Coronary artery (tissue), 2 donors: ENCODE measurements around the gene APRT.

Source experiments
- DNase-seq: peaks from one replicate; pipeline ENCODE4 v3.0.0-alpha.2; 2017; ENCODE audit warnings: low spot score
- H3K27ac ChIP-seq, 2 donors: fragments of 200-600 bp; sonication (generic); one replicate each; pipeline ENCODE4 v1.5.1; 2016 to 2019
- H3K4me3 ChIP-seq: fragments of 200-600 bp; sonication (generic); 2 replicates; pipeline ENCODE4 v1.5.1; 2016; ENCODE audit warnings: mild to moderate bottlenecking, moderate library complexity
- TF ChIP-seq, protein P1 (sequence below): fragments of 200-600 bp; sonication (generic); IDR thresholded peaks from one replicate; pipeline ENCODE4 v1.5.1; 2019; ENCODE audit warnings: antibody characterized with exemption

Gene APRT, protein sequence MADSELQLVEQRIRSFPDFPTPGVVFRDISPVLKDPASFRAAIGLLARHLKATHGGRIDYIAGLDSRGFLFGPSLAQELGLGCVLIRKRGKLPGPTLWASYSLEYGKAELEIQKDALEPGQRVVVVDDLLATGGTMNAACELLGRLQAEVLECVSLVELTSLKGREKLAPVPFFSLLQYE

DNA sequence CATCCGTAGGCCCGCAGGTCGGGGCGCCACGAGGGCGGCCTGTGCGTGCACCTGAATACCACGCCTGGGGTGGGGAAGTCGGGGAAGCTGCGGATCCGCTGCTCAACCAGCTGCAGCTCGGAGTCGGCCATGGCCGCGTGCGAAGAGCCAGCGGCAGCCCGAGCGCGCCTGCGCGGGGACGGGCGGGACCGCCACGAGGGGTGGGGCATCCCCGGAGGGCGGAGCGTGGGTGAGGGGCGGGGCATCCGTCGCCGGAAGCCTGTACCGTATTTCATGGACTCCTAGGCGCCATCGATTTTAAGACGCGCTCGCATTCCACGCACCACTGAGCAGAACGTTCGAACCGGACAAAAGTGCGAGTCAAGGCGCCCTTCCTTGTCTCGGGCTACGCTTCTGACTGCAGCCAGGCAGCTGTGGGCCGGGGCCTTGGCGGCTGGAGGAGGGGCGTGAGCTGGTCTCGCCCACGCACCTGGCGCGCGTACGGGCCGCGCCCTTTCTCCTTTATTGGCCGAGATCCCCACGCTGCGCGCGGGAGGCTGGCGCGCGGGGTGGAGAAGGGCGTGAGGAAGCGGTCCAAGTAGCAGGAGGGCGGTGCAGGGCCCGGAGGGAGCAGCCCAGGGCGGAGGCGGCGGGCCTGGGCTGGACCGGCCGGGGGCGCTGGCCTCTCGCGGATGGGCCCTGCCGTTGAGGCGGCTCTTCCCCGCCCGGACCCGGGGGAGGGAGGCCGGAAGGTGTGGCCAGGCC, at the start of gene APRT:
TSS of gene APRT (minus strand) at position 160 of the 744 bp plus-strand sequence. CDS start at position 131, 29 bp downstream.
- DNase-seq = peak; percentile 96
- Histone ChIP-seq H3K27ac (peak within 1 kb of the TSS; percentile 76 to 89), H3K4me3 (peak within 1 kb of the TSS; percentile 79)
- TF ChIP-seq, protein P1, sequence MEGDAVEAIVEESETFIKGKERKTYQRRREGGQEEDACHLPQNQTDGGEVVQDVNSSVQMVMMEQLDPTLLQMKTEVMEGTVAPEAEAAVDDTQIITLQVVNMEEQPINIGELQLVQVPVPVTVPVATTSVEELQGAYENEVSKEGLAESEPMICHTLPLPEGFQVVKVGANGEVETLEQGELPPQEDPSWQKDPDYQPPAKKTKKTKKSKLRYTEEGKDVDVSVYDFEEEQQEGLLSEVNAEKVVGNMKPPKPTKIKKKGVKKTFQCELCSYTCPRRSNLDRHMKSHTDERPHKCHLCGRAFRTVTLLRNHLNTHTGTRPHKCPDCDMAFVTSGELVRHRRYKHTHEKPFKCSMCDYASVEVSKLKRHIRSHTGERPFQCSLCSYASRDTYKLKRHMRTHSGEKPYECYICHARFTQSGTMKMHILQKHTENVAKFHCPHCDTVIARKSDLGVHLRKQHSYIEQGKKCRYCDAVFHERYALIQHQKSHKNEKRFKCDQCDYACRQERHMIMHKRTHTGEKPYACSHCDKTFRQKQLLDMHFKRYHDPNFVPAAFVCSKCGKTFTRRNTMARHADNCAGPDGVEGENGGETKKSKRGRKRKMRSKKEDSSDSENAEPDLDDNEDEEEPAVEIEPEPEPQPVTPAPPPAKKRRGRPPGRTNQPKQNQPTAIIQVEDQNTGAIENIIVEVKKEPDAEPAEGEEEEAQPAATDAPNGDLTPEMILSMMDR = no peak

DNA sequence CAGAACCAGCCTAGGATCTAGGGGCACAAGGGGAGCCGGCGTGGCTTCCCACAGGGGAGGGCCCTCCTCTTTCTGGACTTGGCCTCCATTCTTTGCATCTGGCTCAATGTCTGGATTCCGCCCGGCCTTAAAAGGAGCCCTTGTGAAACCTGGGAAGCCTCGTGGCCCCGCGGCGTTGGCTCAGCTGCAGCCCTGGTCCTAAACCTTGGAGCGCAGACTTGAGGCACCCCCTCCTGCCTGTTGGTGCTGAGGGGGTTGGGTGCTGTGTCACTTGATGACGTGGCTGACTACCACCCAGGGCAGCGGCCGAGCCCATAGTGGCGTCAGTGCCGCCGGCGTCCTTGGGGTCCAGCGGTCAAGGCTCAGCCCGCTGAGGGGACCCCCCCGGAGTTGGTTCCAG, 49.6 kb upstream of the APRT start:
- Histone ChIP-seq H3K27ac (no peak overlapping the region), H3K4me3 (no peak overlapping the region)
- DNase-seq = no peak
- TF ChIP-seq, protein P1 = no peak

DNA sequence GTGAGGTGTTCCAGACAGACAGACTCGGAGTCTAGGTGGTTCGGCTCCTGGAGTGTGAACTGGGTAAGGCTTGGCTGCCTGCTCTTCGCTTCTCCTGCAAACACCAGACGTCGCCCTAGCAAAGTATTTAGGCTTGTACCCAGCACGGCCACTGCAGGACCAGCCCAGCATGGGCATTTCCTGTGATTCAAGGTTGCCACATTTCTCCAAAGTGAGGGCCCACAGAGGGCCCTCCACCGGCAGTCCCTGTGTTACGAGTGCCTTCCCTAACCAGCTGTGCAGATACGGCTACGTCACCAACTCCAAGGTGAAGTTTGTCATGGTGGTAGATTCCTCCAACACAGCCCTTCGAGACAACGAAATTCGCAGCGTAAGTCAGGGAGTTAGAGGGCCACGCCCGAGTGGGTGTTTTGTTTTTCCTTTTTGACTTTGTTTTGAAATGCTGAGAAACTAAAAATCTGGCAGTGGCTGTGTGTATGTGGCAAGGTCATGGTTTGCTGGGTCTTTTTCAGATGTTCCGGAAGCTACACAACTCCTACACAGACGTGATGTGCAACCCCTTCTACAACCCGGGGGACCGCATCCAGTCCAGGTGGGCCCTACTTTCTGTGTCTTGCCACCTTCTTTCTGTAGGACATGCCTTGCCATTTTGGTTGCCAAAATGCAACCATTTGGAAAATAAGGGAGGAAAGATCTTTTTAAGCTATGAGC, 47.8 kb upstream of the APRT start:
- no peak overlapping the region for H3K4me3 ChIP-seq
- DNase-seq = no peak
- TF ChIP-seq, protein P1 = no peak
- H3K27ac ChIP-seq = no peak overlapping the region

DNA sequence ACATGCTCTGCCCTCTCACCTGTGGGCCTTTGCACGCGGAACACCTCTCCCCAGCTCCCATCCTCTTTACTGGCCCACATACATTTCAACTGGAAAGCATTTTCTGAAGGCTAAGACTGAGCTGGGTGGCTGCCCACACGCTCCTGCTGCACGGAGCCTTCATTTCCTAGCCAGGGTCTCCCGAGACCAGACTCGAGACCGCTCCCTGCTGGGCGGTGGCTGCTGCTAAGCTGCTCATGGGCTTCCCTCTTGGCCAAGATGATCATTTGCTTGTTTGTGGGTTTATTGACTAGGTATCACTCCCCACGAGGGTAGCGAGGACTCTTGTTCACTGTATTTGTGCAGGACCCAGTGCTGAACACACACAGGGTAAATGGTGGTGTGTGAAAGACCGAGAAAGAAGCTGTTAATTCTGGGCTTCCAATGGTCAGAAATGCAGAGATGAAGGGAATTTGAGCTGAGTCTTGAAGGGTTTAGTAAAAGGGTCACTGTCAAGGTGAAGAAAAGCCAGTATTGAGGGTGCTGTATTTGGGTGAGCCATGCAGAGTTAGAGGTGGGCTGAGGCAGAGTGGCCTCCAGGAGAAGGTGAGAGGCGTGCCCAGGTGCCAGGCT, 46.1 kb upstream of the APRT start:
- no peak for DNase-seq
- Histone ChIP-seq H3K27ac (peak overlapping the region; percentile 78 to 90), H3K4me3 (peak overlapping the region; percentile 95)
- TF ChIP-seq, protein P1 = no peak

DNA sequence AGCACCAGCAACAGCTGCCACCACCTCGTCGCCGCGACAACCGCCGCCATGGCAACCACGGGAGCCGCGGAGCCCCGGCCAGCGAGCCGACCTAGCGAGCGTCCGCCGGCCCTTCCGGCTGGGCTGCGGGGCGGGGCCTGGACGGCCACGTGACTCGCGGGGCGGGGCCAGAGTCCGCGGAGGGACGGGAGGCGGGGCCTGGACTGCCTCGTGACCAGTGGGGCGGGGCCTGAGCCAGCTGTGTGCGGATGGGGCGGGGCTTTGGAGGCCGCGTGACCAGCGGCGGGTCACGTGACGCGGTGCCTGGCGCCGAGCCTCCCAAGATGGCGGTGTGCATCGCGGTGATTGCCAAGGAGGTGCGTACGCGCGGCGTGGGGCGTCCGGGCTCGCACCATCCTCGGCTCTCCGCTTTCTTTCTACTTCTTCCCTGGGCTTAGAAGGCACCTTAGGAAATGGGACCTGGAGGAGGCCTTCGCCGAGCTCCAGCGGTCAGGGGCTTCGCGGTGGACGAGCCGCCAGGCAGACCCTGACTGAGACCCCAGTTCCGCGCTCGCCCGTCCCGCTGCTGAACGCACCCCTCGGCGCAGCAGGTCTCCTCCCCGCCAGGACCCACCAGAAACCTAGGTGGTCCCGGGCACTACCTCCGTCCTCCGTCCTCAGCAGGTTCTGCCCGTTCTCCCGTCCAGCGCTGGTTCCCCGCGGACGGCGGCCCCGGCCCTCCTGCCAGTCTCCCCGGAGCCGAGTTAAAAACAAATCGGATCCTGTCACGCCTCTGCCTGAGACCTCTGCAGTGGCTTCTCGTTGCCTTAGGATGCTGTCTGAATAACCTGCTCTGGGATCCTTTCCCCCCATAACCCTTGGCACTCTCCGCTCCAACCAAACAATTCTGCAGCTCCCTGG, 45.4 kb upstream of the APRT start, which contains the start of the genes GALNS and TRAPPC2L:
TSS of gene GALNS (minus strand) at position 120 of the 900 bp plus-strand sequence. CDS start at position 50, 70 bp downstream.
TSS of gene TRAPPC2L (plus strand) at position 300 of the 900 bp plus-strand sequence. CDS start at position 324, 24 bp downstream.
- peak; percentile 97 for DNase-seq
- H3K27ac ChIP-seq = peak within 1 kb of the TSS; percentile 78 to 90
- TF ChIP-seq, protein P1 = no peak
- H3K4me3 ChIP-seq = peak within 1 kb of the TSS; percentile 95
